Neural progenitor cell (in vitro differentiated cells): ENCODE data around the gene IPCEF1.

Experiments used
- CTCF ChIP-seq: fragments of 200-600 bp; sonication (generic); IDR thresholded peaks from 2 replicates; pipeline ENCODE4 v1.5.1; 2017; ENCODE audit warnings: antibody characterized with exemption, mild to moderate bottlenecking
- EZH2phosphoT487 ChIP-seq: fragments of 200-600 bp; sonication (generic); IDR thresholded peaks from 2 replicates; pipeline ENCODE4 v1.6.1; 2017; ENCODE audit warnings: antibody characterized with exemption

GRCh38 chr6:154373971-154374370 is 17.4 kb upstream of the IPCEF1 start:
- no peak for TF ChIP-seq CTCF
- no peak for TF ChIP-seq EZH2phosphoT487
